NT2/D1 (cell line): Measurements from ENCODE around the gene TAS2R43.

Experiments used
- SUZ12 ChIP-seq: IDR thresholded peaks from 2 replicates; pipeline ENCODE4 v1.6.1; 2011; ENCODE audit not compliant: insufficient read length, insufficient read depth; ENCODE audit errors: extremely low read depth
- ZNF274 ChIP-seq: IDR thresholded peaks from 2 replicates; pipeline ENCODE4 v1.6.1; 2011; ENCODE audit warnings: mild to moderate bottlenecking, low read depth, low read length

DNA sequence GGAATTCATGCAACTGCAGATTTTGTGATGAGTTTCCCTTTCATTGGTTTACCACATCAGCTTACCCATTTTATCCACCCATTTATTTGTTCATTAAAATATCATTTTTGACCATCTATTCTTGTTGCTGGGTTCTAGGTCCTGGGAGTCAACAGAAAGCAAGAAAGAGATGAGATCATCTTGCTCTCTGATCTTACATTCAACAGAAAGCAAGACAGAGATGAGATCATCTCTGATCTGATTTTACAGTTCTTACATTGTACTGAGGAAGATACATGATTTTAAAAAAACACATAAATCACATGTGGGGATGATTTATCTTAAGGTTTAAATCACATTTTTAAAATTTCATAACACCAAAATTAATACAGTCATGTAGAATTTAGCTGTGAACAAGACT lies 32.3 kb downstream of the TAS2R43 start:
- TF ChIP-seq SUZ12 (no peak), ZNF274 (no peak)
